ENCODE results near the gene MPHOSPH9. TPM values are rescaled to one million over a fixed set of nuclear protein-coding genes. Genes with fewer than 3 reads are reported as not detected.
A peak's percentile ranks its signal among the peaks of the same experiment; 100 is the strongest.

Gene MPHOSPH9
- total RNA-seq, 4 donors from 2014 or later, result 11.5 to 26.8 (median 14.7) TPM

- Histone ChIP-seq H3K27ac (peak overlapping the region in 1 of 4 donors; percentile 82), H3K36me3 (no peaks in the 10 kb centered on the region), H3K9me3 (no peaks in the 10 kb centered on the region), H3K4me1 (peaks cover 10 to 57% (median 19%) of the 10 kb centered on the region in 3 donors), H3K27me3 (no peaks in the 10 kb centered on the region), H3K4me3 (no peak overlapping the region)
- 80 to 81% methylated on average over 5 to 7 of the region's 8 CpGs for WGBS, 2 donors (ENCODE audit: low coverage in 1 of 2)
- TF ChIP-seq POLR2AphosphoS5 (IDR thresholded peaks at IDR 0.05) (no peak), CTCF (IDR thresholded peaks at IDR 0.05) (no peak), EP300 (IDR thresholded peaks at IDR 0.05) (no peak), POLR2A (IDR thresholded peaks at IDR 0.05) (no peak)
- ATAC-seq, result no peak
Observed at GRCh38 chr12:123135688-123136087, 97.3 kb downstream of the MPHOSPH9 start.

DNA sequence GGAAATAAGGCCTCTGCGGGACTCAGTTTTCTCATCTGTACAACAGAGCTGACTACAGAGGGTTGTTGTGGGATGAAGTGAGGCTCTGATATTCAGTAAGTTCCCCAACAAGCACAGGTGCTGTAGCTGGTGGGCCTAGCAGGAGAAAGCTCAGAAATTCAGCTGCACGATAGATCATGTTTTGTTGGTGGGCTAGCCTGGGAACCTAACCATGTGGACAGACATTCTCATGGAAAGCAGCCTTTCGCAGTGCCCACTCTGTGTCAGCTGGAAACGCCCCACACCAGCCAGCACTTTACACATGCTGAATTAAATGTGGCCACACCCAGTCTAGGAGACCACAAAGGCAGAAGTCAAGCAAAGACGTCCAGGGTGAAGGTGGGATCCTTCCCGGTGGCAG, 98.1 kb downstream of the MPHOSPH9 start:
- H3K36me3 ChIP-seq, result no peaks in the 10 kb centered on the region
- no peak for TF ChIP-seq EP300 (IDR thresholded peaks at IDR 0.05)
- TF ChIP-seq POLR2A (IDR thresholded peaks at IDR 0.05), result no peak
- no peak for TF ChIP-seq POLR2AphosphoS5 (IDR thresholded peaks at IDR 0.05)
- no peak for TF ChIP-seq CTCF (IDR thresholded peaks at IDR 0.05)
- H3K27me3 ChIP-seq, result no peaks in the 10 kb centered on the region
- no peaks in the 10 kb centered on the region for H3K9me3 ChIP-seq
- peaks cover 2 to 50% (median 11%) of the 10 kb centered on the region in 3 donors for H3K4me1 ChIP-seq
- 93 to 95% methylated on average over 3 to 6 of the region's 6 CpGs for WGBS, 2 donors (ENCODE audit: low coverage in 1 of 2)
- no peak for ATAC-seq
- peak overlapping the region in 1 of 4 donors; percentile 2 for H3K27ac ChIP-seq
- no peak overlapping the region for H3K4me3 ChIP-seq

- WGBS, 2 donors (ENCODE audit: low coverage in 1 of 2), result no CpG with 5 or more reads among the region's 9 CpGs
- TF ChIP-seq EP300 (IDR thresholded peaks at IDR 0.05) (no peak), POLR2A (IDR thresholded peaks at IDR 0.05) (no peak), POLR2AphosphoS5 (IDR thresholded peaks at IDR 0.05) (no peak), CTCF (IDR thresholded peaks at IDR 0.05) (no peak)
- no peaks in the 10 kb centered on the region for H3K9me3 ChIP-seq
- no peak overlapping the region for H3K4me3 ChIP-seq
- ATAC-seq, result no peak
- peaks cover 0 to 45% (median 10%) of the 10 kb centered on the region in 3 donors for H3K4me1 ChIP-seq
- H3K27me3 ChIP-seq, result no peaks in the 10 kb centered on the region
- H3K27ac ChIP-seq, result peak overlapping the region in 1 of 4 donors; percentile 2
- H3K36me3 ChIP-seq, result no peaks in the 10 kb centered on the region
Observed at GRCh38 chr12:123134271-123134671, 98.7 kb downstream of the MPHOSPH9 start.

- Histone ChIP-seq H3K27ac (peak overlapping the region in 1 of 4 donors; percentile 68), H3K4me1 (peaks cover 0 to 41% (median 10%) of the 10 kb centered on the region in 3 donors), H3K9me3 (no peaks in the 10 kb centered on the region), H3K36me3 (no peaks in the 10 kb centered on the region), H3K27me3 (no peaks in the 10 kb centered on the region), H3K4me3 (no peak overlapping the region)
- no peak for ATAC-seq
- 86 to 94% methylated on average over 5 to 6 of the region's 9 CpGs for WGBS, 2 donors (ENCODE audit: low coverage in 1 of 2)
- TF ChIP-seq POLR2AphosphoS5 (IDR thresholded peaks at IDR 0.05), result no peak
- TF ChIP-seq POLR2A (IDR thresholded peaks at IDR 0.05), result no peak
- no peak for TF ChIP-seq CTCF (IDR thresholded peaks at IDR 0.05)
- no peak for TF ChIP-seq EP300 (IDR thresholded peaks at IDR 0.05)
Observed at GRCh38 chr12:123133701-123134100, 99.2 kb downstream of the MPHOSPH9 start.

DNA sequence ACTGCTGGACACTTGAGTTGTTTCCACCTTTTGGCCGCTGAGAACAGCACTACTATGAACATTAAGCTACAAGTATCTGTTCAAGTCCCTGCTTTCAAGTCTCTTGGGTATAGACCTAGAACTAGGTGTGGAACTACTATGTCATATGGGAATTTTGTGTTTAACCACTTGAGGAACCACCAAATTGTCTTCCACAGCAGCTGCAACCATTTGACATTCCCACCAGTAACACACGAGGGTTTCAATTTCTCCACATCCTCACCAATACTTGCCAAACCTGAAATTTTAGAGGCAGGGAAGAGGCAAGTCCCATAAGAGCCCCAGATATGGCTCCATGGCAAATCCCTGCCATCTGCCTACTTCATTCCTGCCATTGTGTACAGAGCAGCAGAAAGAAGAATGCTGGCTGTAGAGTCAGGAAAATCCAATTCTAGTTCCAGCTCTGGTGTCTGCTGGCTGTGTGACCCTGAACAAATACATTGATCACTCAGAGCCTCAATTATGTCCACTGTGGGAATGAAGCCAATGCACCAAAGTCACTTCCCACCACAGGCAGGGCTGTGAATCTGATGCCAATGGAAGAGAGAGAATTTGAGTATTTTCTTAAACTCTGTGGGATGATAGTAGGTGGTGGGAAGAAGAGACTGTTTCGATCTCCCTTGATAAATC, 99.9 kb downstream of the MPHOSPH9 start:
- peaks cover 0 to 45% (median 10%) of the 10 kb centered on the region in 3 donors for H3K4me1 ChIP-seq

More for the DNA sequence above, 99.9 kb downstream of the MPHOSPH9 start:
- TF ChIP-seq EP300 (IDR thresholded peaks at IDR 0.05) (no peak), POLR2A (IDR thresholded peaks at IDR 0.05) (no peak), POLR2AphosphoS5 (IDR thresholded peaks at IDR 0.05) (no peak), CTCF (IDR thresholded peaks at IDR 0.05) (no peak)
- ATAC-seq, result no peak
- no peaks in the 10 kb centered on the region for H3K9me3 ChIP-seq
- peak overlapping the region in 2 of 4 donors; percentile 2 to 68 for H3K27ac ChIP-seq
- H3K4me3 ChIP-seq, result no peak overlapping the region
- 79 to 96% methylated on average over 3 of the region's 3 CpGs for WGBS, 2 donors (ENCODE audit: low coverage in 1 of 2)
- H3K27me3 ChIP-seq, result no peaks in the 10 kb centered on the region
- no peaks in the 10 kb centered on the region for H3K36me3 ChIP-seq

All from gastroesophageal sphincter (tissue), 4 donors.